HG03521 (cell line): Measurements from ENCODE around the gene LMBR1.
"Not testable (repeated sequence)": the region's sequence is repeated elsewhere in the genome, so short reads cannot be mapped to it uniquely, and the experiment has no call there.

Source experiments
- ATAC-seq: cut with Tn5 transposase; IDR thresholded peaks from one replicate; pipeline ENCODE4 v1.9.1; 2021; ENCODE audit warnings: mild to moderate bottlenecking, moderate library complexity; ENCODE audit not compliant: unreplicated experiment

Gene LMBR1

GRCh38 chr7:156848979-156849378 is 44.0 kb downstream of the LMBR1 start:
- no peak for ATAC-seq

DNA sequence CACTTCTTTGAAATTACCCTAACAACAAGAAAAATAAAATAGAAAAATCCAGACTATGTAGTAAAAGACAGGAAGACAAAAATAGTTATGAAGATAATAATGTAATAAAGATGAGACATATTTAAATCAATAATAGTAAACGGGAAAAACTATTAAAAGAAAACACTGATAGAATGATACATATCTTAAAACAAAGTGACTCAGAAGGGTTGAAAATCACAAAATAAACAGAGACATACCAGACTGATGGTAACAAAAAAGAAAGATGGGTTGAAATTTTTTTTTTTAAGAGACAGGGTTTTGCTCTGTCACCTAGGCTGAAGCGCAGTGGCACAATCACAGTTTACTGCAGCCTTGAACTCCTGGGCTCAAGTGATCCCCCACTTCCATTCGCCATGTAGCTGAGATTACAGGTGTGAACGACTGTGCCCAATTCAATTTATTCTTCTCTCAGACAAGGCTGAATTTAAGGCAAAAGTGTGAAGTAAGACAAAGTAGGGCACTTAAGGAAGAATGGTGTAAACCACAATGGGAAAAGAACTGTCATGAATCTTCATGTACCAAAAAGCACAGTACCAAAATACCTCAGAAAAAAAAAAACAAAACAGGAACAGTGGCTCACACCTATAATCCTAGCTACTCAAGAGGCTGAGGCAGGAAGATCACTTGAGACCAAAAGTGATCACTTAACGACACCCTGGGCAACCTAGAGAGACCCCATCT is 47.4 kb downstream of the LMBR1 start:
- no peak for ATAC-seq

DNA sequence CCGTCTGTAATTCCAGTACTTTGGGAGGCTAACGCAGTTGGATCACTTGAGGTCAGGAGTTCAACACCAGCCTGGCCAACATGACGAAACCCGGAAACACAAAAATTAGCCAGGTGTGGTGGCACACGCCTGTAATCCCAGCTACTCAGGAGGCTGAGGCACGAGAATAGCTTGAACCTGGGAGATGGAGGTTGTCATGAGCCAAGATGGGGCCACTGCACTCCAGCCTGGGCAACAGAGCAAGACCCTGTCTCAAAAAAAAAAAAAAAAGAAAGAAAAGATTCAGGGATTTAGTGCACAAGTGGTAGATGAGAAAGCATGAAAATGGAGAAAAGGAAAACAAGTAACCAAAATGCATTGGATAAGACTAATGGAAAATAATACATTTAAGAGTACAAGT is 49.4 kb downstream of the LMBR1 start:
- ATAC-seq = not testable (repeated sequence)

DNA sequence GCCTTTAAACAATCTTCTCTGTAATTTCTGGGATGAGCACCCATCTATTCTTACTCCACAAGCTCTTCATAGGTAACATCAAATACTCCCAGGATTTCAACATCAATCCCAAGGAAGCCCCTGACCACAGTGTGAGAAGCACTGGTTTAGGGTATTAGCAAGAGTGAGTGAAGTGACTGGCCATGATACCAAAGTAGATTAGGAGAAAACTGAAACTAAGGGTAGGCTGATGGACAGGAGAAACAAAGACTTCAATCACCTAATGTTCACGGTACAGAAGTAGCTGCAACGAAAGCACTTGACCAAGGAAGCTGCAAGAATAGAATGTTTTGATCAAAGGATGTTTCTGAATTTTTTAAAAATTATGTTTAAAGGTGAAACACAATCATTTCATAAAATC is 49.8 kb downstream of the LMBR1 start:
- no peak for ATAC-seq

DNA sequence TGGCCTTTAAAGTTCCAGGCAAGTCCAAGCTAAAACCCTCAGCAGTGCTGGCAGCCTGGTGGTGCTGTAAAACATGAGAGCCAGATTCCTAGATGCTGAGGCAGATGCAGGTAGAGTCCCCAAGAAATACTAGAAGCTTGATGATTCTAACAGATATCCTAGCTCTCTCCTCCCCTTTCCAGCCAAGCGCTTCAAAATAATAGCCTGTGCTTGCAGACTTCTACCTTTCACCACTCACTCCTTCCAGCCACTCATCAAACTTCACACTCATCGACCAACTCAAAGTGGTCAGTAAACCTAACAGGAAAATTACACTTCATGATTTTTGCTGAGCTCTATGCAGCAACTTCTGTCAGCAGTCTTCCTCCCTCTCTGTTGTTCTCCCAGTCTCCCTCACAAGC is 50.2 kb downstream of the LMBR1 start:
- ATAC-seq = no peak

GRCh38 chr7:156842317-156842716 is 50.7 kb downstream of the LMBR1 start:
- ATAC-seq = no peak

- ATAC-seq = no peak
Observed at GRCh38 chr7:156841497-156841896, 51.5 kb downstream of the LMBR1 start.

DNA sequence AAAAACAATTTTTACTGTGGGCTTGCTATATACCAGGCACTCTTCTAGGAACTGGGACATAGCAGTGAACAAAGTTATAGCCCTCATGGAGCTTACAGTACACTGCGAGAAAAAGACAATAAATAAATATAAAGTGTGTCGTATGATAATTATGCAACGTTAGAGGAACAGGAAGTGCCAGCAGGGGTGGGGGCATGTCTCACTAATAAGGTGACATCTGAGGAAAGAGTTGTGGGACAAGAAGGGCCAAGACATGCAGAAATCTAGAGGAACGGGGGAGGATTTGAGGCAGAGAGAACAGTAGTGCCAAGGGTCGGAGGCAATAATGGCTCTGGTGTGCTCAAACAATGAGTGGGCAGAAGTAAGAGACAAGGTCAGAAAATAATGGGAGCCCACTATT is 52.8 kb downstream of the LMBR1 start:
- no peak for ATAC-seq

DNA sequence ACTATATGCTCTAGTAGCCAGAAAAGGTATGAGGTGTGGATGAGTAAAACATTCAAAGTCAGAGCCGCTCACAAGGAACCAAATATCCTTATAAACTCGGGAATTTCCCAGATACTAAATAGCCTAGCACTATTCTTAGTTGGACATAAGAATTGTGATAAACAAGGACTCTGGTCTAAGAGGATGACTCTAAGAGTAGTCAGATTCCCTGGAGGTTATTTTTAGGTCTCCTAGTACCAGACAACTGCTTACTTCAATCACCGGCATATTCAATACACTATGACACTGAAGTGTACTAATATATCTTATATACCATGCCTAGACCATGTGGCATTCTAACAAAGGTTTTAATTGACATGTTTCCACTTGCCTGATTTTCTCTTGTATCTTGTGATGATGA is 56.5 kb downstream of the LMBR1 start:
- ATAC-seq = no peak

DNA sequence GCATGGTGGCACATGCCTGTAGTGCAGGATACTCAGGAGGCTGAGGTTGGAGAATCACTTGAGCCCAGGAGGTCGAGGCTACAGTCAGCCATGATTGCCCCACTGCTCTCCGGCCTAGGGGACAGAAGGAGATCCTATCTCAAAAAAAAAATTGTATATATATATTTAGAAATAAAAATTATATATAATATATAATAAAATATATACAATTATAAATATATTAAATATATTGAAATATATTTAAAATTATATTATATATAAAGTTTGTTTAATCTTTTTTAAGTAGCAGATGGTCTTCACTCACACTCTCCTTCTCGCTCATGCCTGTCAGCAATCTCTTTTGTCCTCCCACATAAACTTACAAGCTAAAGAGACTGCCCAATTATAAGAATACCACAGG is 58.5 kb downstream of the LMBR1 start:
- ATAC-seq = no peak

DNA sequence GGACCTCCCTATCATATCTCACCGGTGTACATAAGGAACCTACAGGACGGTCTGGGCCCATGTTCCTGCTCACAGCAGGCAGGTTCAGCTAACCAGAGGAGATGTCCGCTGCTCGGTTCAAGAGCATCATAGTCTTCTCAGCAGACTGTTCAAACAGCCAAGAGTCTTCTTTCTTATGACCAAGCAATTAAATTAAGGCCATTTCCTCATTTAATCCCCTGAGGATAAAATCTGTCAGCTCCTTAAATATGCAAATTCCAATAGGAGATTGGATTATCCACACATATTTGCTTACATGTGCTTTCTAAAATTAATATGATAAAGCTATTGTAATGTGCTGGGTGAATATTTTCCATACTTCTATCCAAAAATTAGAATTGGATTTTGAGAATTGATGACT is 59.7 kb downstream of the LMBR1 start:
- no peak for ATAC-seq

- no peak for ATAC-seq
Observed at GRCh38 chr7:156832195-156832877, 60.6 kb downstream of the LMBR1 start.

DNA sequence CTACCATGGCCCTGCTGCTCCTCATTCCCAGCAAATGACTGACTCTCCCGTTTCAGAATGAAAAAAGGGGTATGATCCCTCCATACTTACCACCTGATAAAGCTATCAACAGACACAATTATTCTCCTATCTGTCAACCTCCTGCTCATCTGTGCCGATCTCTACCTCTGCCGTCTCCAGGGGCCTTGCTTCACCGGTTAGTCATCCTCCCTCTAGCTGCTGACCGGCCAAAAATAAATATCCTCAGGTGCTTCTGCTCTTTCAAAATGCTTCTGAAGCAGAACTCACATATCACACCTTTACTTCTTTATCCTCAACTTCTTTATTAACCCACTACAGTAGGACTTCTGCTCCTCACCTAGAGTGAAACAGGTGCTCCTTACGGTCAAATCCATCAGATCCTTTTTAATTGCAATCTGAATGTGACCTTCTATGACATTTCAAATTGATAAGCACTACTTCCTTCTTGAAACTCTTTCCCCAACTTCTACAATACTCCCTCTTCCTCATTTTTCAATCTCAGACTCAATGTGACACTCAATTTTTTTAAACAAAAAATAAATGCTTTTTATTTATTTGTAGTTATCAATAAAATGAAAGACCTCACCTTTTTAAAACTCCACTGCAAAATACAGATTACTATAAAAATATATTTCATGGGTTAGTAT is 63.2 kb downstream of the LMBR1 start:
- ATAC-seq = no peak

GRCh38 chr7:156827587-156828203 is 65.3 kb downstream of the LMBR1 start:
- ATAC-seq = no peak

GRCh38 chr7:156823435-156823834 is 69.5 kb downstream of the LMBR1 start:
- ATAC-seq = no peak

GRCh38 chr7:156820445-156821063 is 72.4 kb downstream of the LMBR1 start:
- no peak for ATAC-seq

DNA sequence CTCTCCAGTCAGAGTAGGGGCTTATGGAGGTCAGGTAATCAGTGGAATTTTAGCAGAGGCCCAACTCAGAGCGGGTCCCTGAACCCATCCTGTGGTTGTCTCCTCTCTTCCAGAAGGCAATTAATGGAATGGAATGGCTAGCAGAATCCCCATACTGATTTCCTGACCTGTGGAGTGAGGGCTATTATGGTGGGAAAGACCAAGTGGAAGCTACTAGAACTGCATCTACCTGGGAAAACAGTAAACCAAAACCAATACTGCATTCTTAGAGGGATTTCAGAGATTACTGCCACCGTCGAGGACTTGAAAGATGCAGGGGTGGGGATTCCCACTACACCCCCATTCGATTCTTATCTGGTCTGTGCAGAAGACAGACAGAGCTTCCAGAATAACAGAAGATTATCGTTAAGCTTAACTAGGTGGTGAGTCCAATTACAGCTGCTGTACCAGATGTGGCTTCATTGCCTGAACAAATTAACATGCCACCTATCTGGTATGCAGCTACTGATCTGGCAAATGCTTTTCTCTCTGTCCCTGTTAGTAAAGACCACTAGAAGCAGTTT is 73.2 kb downstream of the LMBR1 start:
- ATAC-seq = no peak

- ATAC-seq = no peak
Observed at GRCh38 chr7:156818133-156818532, 74.8 kb downstream of the LMBR1 start.

DNA sequence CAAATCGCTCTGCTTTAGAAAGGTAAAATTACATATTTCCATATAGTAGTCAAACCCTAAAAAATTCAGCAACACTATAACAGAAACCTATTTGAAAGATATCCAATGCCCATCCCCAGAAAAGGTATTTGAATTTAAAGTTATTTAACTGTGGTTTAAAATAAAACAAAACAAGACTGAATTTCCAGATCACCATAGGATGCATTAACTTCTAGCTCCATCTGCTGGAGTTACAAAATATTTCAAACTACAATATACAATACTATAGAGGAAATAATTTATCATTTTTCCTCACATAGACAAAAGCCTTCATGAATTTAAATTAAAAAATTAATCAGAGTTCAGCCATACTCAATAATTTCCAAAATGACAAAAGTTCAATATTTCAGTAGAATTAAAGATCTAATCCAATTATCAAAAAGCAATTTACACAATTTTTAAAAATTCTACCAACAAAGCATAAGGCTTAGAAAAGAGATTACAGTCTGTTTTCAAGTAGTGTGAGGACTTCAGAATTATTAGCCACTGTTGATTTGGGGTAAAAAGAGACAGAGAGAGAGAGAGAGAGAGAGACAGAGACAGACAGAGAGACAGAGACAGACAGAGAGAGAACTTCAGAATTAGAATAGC is 75.9 kb downstream of the LMBR1 start:
- ATAC-seq = no peak

- no peak for ATAC-seq
Observed at GRCh38 chr7:156811706-156812105, 81.3 kb downstream of the LMBR1 start.
